OCI-LY1 (cell line): ENCODE results near the gene MRPL52.

Experiments
- H2AFZ ChIP-seq: fragments of 200-600 bp; sonication (generic), shearing (Covaris generic); 2 replicates; pipeline ENCODE4 v1.6.0; 2014; ENCODE audit warnings: antibody characterized with exemption, mild to moderate bottlenecking, low read length
- H3F3A ChIP-seq: fragments of 200-600 bp; sonication (generic), shearing (Covaris generic); 2 replicates; pipeline ENCODE4 v1.6.0; 2014; ENCODE audit warnings: mild to moderate bottlenecking, antibody characterized with exemption, low read length, moderate library complexity; ENCODE audit not compliant: insufficient read depth
- H3K27ac ChIP-seq: fragments of 200-600 bp; sonication (generic); 2 replicates; pipeline ENCODE4 v1.5.1; 2014; ENCODE audit warnings: low read length, mixed run types, mild to moderate bottlenecking, low read depth; ENCODE audit not compliant: poor library complexity, severe bottlenecking
- H3K27me3 ChIP-seq: fragments of 200-600 bp; sonication (generic); 2 replicates; pipeline ENCODE4 v1.6.0; 2014; ENCODE audit warnings: antibody characterized with exemption, mild to moderate bottlenecking, low read length, moderate library complexity; ENCODE audit not compliant: insufficient read depth
- H3K36me3 ChIP-seq: fragments of 200-600 bp; sonication (generic); 2 replicates; pipeline ENCODE4 v1.6.1; 2014; ENCODE audit warnings: mild to moderate bottlenecking, antibody characterized with exemption, low read length, moderate library complexity, mixed read lengths; ENCODE audit not compliant: insufficient read depth
- H3K4me1 ChIP-seq: fragments of 200-600 bp; sonication (generic); 2 replicates; pipeline ENCODE4 v1.5.1; 2014; ENCODE audit warnings: mild to moderate bottlenecking, low read length, moderate library complexity; ENCODE audit not compliant: insufficient read depth, severe bottlenecking
- H3K4me2 ChIP-seq: fragments of 200-600 bp; sonication (generic), shearing (Covaris generic); 2 replicates; pipeline ENCODE4 v1.6.1; 2014; ENCODE audit warnings: low read length
- H3K4me3 ChIP-seq: fragments of 200-600 bp; sonication (generic); 2 replicates; pipeline ENCODE4 v1.5.1; 2014; ENCODE audit warnings: low read length, low read depth, mild to moderate bottlenecking, mixed read lengths; ENCODE audit not compliant: poor library complexity, severe bottlenecking
- H3K79me2 ChIP-seq: fragments of 200-600 bp; shearing (Covaris generic); 2 replicates; pipeline ENCODE4 v1.6.1; 2016; ENCODE audit warnings: mixed run types, low read length, mixed read lengths; ENCODE audit not compliant: insufficient read depth
- H3K9ac ChIP-seq: fragments of 200-600 bp; sonication (generic), shearing (Covaris generic); 2 replicates; pipeline ENCODE4 v1.6.1; 2014; ENCODE audit warnings: mild to moderate bottlenecking, low read length, mixed read lengths
- H3K9me2 ChIP-seq: fragments of 200-600 bp; sonication (generic), shearing (Covaris generic); 2 replicates; pipeline ENCODE4 v1.6.1; 2014; ENCODE audit warnings: low read depth, mild to moderate bottlenecking, low read length, mixed read lengths
- H3K9me3 ChIP-seq: fragments of 200-600 bp; shearing (Covaris generic); 2 replicates; pipeline ENCODE4 v1.6.1; 2014; ENCODE audit warnings: low read length, mixed read lengths
- H4K20me1 ChIP-seq: fragments of 200-600 bp; sonication (generic), shearing (Covaris generic); 2 replicates; pipeline ENCODE4 v1.6.0; 2016; ENCODE audit warnings: mild to moderate bottlenecking, low read length; ENCODE audit not compliant: insufficient read depth
- EZH2 ChIP-seq: fragments of 200-600 bp; sonication (generic), shearing (Covaris generic); IDR thresholded peaks from 2 replicates; pipeline ENCODE4 v1.8.0; 2017; ENCODE audit warnings: borderline replicate concordance, mixed run types, mild to moderate bottlenecking, antibody characterized with exemption, low read length, moderate library complexity, mixed read lengths
- TF ChIP-seq, protein P1 (sequence below): fragments of 200-600 bp; sonication (generic), shearing (Covaris generic); IDR thresholded peaks from 2 replicates; pipeline ENCODE4 v1.5.1; 2017; ENCODE audit warnings: mild to moderate bottlenecking, antibody characterized with exemption, low read length, moderate library complexity, mixed read lengths

The MRPL52 gene

DNA sequence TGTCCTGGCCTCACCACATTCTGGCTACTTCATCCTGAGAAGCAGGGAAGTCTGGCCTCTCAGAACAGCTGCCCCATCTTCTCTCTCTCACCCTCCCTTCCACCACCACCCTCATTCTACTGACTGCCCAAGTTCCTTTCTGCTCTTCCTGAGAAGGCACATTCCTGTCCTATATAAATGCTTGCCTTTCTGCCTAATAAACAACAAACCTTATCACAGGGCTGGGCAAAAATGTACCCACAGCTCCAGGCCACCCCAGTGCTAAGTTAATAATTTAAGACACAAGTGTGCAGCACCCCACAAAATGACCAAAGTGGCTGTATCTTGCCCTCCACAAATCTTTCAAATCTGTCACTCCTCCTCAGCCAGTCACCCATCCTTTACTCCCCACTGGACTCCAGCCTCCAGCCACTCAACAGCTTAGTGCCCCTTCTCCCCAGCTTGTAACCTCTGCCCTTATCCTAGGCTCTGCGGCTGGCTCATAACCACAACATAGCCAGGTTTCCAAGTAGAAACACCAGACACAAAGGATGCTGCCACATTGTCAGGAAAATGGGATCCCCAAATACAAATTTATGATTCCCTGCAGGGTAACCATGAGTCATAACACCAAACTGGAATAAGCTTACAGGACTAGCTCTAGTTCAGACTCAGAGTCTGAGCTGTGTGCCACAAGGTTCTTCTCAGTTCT, 48.2 kb upstream of the MRPL52 start:
- H3K9me2 ChIP-seq = no peaks in the 10 kb centered on the region
- no peaks in the 10 kb centered on the region for H3K79me2 ChIP-seq
- H3K36me3 ChIP-seq = no peaks in the 10 kb centered on the region
- H3F3A ChIP-seq = 0 out of 2 replicates have a peak, but pooled peaks cover 2% of the 10 kb centered on the region
- no peak overlapping the region for H3K4me2 ChIP-seq
- TF ChIP-seq, protein P1, sequence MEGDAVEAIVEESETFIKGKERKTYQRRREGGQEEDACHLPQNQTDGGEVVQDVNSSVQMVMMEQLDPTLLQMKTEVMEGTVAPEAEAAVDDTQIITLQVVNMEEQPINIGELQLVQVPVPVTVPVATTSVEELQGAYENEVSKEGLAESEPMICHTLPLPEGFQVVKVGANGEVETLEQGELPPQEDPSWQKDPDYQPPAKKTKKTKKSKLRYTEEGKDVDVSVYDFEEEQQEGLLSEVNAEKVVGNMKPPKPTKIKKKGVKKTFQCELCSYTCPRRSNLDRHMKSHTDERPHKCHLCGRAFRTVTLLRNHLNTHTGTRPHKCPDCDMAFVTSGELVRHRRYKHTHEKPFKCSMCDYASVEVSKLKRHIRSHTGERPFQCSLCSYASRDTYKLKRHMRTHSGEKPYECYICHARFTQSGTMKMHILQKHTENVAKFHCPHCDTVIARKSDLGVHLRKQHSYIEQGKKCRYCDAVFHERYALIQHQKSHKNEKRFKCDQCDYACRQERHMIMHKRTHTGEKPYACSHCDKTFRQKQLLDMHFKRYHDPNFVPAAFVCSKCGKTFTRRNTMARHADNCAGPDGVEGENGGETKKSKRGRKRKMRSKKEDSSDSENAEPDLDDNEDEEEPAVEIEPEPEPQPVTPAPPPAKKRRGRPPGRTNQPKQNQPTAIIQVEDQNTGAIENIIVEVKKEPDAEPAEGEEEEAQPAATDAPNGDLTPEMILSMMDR = no peak
- TF ChIP-seq EZH2 = no peak
- no peak overlapping the region for H2AFZ ChIP-seq
- no peaks in the 10 kb centered on the region for H3K9me3 ChIP-seq
- H4K20me1 ChIP-seq = no peaks in the 10 kb centered on the region
- no peak overlapping the region for H3K27ac ChIP-seq
- peaks cover 6% of the 10 kb centered on the region for H3K4me1 ChIP-seq
- no peak overlapping the region for H3K4me3 ChIP-seq
- H3K27me3 ChIP-seq = no peaks in the 10 kb centered on the region
- no peak overlapping the region for H3K9ac ChIP-seq

GRCh38 chr14:22786685-22787084, 43.0 kb upstream of the MRPL52 start:
- Histone ChIP-seq H3K9me3 (no peaks in the 10 kb centered on the region), H3K79me2 (no peaks in the 10 kb centered on the region), H2AFZ (no peak overlapping the region), H3K36me3 (no peaks in the 10 kb centered on the region), H3K4me1 (peaks cover 31% of the 10 kb centered on the region), H3K27me3 (no peaks in the 10 kb centered on the region), H3K4me2 (no peak overlapping the region), H3K9ac (no peak overlapping the region), H3K27ac (no peak overlapping the region), H4K20me1 (no peaks in the 10 kb centered on the region), H3K9me2 (no peaks in the 10 kb centered on the region), H3K4me3 (no peak overlapping the region), H3F3A (no peaks in the 10 kb centered on the region)
- TF ChIP-seq, protein P1 = no peak
- TF ChIP-seq EZH2 = no peak

DNA sequence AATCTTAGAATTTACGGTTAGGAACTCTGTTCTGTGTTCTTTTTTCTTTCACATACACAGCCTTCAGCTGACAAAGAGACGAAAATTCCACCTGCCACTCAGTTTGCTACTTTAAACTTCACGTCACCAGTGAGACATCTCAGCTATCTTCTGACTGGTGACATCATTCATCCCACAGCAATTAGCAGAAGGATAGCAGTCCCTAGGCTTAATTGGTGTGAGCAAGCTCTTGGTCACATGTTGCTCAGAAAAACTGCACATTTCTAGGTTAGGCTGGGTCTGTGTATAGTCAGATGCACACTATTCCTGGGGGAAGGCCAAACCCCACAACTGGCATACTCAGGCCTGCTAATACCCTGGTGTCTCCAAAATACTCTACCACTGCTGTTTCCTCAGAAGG, 38.4 kb upstream of the MRPL52 start:
- Histone ChIP-seq H2AFZ (peak overlapping the region; percentile 88), H3K27me3 (no peaks in the 10 kb centered on the region), H3K79me2 (no peaks in the 10 kb centered on the region), H3K9ac (peak overlapping the region; percentile 26; the same call in 1 of the 2 replicates), H3K36me3 (peaks cover 7% of the 10 kb centered on the region; the same call in 1 of the 2 replicates), H3K4me3 (no peak overlapping the region), H3K27ac (peak overlapping the region; percentile 80), H3K9me2 (no peaks in the 10 kb centered on the region), H3K9me3 (peaks cover 4% of the 10 kb centered on the region; the same call in 1 of the 2 replicates), H4K20me1 (no peaks in the 10 kb centered on the region), H3K4me2 (no peak overlapping the region), H3F3A (no peaks in the 10 kb centered on the region), H3K4me1 (peaks cover 44% of the 10 kb centered on the region)
- no peak for TF ChIP-seq EZH2
- TF ChIP-seq, protein P1 = no peak
